HepG2 (cell line): Measurements from ENCODE around the gene CTNND1. TPM values are rescaled to one million over a fixed set of nuclear protein-coding genes. Genes with fewer than 3 reads are reported as not detected.

ENCODE experiments used
- CBX5 ChIP-seq: sonication (generic); formaldehyde crosslinking; IDR thresholded peaks from 2 replicates; pipeline ENCODE4 v1.4.0; 2020; ENCODE audit warnings: missing genetic modification reagents, borderline replicate concordance
- FOXK1 ChIP-seq: sonication (generic); formaldehyde crosslinking; IDR thresholded peaks from 2 replicates; pipeline ENCODE4 v1.4.0; 2020; ENCODE audit warnings: low read depth, missing genetic modification reagents, borderline replicate concordance
- PITX1 ChIP-seq: sonication (generic); formaldehyde crosslinking; IDR thresholded peaks from 2 replicates; pipeline ENCODE4 v1.5.1; 2020; ENCODE audit warnings: mild to moderate bottlenecking, missing genetic modification reagents
- POLR2AphosphoS2 ChIP-seq: IDR thresholded peaks from 2 replicates; pipeline ENCODE4 v1.6.1; 2011; ENCODE audit warnings: low read depth, low read length, improper control_type of control experiment
- REXO4 ChIP-seq: sonication (generic); formaldehyde crosslinking; IDR thresholded peaks from 2 replicates; pipeline ENCODE4 v1.8.0; 2022; ENCODE audit warnings: missing genetic modification reagents, mild to moderate bottlenecking, borderline replicate concordance
- RNF2 ChIP-seq: fragments of 450-650 bp; conservative IDR thresholded peaks from 2 replicates; pipeline ENCODE4 v1.6.1; 2016; ENCODE audit warnings: low read depth
- SIX4 ChIP-seq: sonication (generic); formaldehyde crosslinking; IDR thresholded peaks from 2 replicates; pipeline ENCODE4 v1.4.0; 2020; ENCODE audit warnings: missing genetic modification reagents
- TIGD3 ChIP-seq: sonication (generic); formaldehyde crosslinking; IDR thresholded peaks from 2 replicates; pipeline ENCODE4 v1.5.1; 2020; ENCODE audit warnings: mild to moderate bottlenecking, missing genetic modification reagents, borderline replicate concordance
- ZNF34 ChIP-seq: sonication (generic); formaldehyde crosslinking; IDR thresholded peaks from 2 replicates; pipeline ENCODE4 v1.4.0; 2020; ENCODE audit warnings: mild to moderate bottlenecking, missing genetic modification reagents, borderline replicate concordance
- ZNF513 ChIP-seq: sonication (generic); formaldehyde crosslinking; conservative IDR thresholded peaks from 2 replicates; pipeline ENCODE4 v1.5.0; 2020; ENCODE audit warnings: missing genetic modification reagents
- ZNF556 ChIP-seq: sonication (generic); formaldehyde crosslinking; IDR thresholded peaks from 2 replicates; pipeline ENCODE4 v1.4.0; 2020; ENCODE audit warnings: mild to moderate bottlenecking, missing genetic modification reagents, borderline replicate concordance
- ZNF605 ChIP-seq: sonication (generic); formaldehyde crosslinking; IDR thresholded peaks from 2 replicates; pipeline ENCODE4 v1.8.0; 2022; ENCODE audit warnings: mild to moderate bottlenecking, missing genetic modification reagents
- ZNF775 ChIP-seq: sonication (generic); formaldehyde crosslinking; IDR thresholded peaks from 2 replicates; pipeline ENCODE4 v1.4.0; 2020; ENCODE audit warnings: missing genetic modification reagents, mild to moderate bottlenecking, moderate library complexity, borderline replicate concordance
- polyA plus RNA-seq, 8 experiments: library from polyadenylated mRNA; depleted of rRNA in 3 of 8; stranded (reverse) in 7 of 8; unstranded in 1 of 8; fragments of >200 nt; fragmentation: Illumina TruSeq in 4 of 8; extraction: Trizol in 4 of 8; gene quantifications; 2 replicates each; pipeline versions ENCODE4 v1.2.1 to v1.2.3, GENCODE V29; 2011 to 2016; ENCODE audit warnings: low read depth in 4 of 8, missing spikeins in 1 of 8, mixed read lengths in 1 of 8; ENCODE audit not compliant: insufficient read depth in 1 of 8
- total RNA-seq, 5 experiments: library from RNA; depleted of rRNA; stranded (reverse); fragments of >200 nt; fragmentation: Illumina TruSeq; extraction: Trizol; gene quantifications; 2 replicates each; pipeline ENCODE4 v1.2.3, GENCODE V29; 2016; ENCODE audit warnings: low read depth in 1 of 5
- TF ChIP-seq, protein P1 (sequence below): sonication (generic); formaldehyde crosslinking; IDR thresholded peaks from 2 replicates; pipeline ENCODE4 v1.5.1; 2020; ENCODE audit warnings: missing genetic modification reagents, mild to moderate bottlenecking, borderline replicate concordance
- TF ChIP-seq, protein P2 (sequence below): sonication (generic); formaldehyde crosslinking; IDR thresholded peaks from 2 replicates; pipeline ENCODE4 v1.4.0; 2020; ENCODE audit warnings: missing genetic modification reagents
- TF ChIP-seq, protein P3 (sequence below), 2 experiments: IDR thresholded peaks; 2 replicates each; pipeline ENCODE4 v1.6.1; 2011 to 2012; ENCODE audit warnings: low read length in 2 of 2, borderline replicate concordance in 1 of 2, low read depth in 1 of 2, mild to moderate bottlenecking in 1 of 2, moderate library complexity in 1 of 2

CTNND1 gene
- total and polyA plus RNA-seq, 2 of the 13 experiments (the other 11 are each of a cell fraction or from before 2014, with no cell fraction given): 117 to 128 TPM

DNA sequence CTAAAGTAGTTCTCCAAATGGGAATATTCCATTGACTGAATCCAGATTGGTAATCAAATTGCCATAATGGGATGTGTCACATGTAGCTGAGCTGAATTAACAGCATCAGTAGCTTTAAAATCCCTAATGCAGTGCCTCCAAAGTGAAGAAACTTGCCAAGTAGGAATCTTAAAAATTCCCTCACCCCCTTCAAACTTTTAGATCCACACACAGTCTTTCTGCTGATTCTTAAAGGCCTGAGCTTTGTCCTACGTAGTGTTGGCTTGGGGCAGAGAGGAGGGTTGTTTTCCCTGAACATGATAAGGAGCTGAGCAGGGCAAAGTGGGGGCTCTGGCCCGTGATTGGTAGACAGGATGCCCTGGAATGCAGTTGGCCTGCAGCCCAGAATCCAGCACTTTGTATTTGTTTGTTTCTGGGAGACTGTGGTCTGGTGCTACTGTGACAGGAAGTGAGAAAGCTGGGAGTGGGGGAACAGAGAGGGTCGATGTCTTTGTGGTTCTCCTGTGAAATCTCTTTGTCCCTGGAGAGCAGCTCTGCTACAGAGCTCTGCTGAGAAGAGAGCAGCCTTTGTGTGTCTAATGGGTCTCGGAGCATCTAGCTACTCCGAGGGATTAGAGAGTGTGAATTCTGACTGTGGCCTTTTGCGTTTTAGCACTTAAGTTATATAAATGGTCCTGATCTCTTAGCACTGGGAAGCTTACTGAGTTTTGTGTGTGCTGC lies 16.9 kb downstream of the CTNND1 start (continued):
- TF ChIP-seq, protein P1, sequence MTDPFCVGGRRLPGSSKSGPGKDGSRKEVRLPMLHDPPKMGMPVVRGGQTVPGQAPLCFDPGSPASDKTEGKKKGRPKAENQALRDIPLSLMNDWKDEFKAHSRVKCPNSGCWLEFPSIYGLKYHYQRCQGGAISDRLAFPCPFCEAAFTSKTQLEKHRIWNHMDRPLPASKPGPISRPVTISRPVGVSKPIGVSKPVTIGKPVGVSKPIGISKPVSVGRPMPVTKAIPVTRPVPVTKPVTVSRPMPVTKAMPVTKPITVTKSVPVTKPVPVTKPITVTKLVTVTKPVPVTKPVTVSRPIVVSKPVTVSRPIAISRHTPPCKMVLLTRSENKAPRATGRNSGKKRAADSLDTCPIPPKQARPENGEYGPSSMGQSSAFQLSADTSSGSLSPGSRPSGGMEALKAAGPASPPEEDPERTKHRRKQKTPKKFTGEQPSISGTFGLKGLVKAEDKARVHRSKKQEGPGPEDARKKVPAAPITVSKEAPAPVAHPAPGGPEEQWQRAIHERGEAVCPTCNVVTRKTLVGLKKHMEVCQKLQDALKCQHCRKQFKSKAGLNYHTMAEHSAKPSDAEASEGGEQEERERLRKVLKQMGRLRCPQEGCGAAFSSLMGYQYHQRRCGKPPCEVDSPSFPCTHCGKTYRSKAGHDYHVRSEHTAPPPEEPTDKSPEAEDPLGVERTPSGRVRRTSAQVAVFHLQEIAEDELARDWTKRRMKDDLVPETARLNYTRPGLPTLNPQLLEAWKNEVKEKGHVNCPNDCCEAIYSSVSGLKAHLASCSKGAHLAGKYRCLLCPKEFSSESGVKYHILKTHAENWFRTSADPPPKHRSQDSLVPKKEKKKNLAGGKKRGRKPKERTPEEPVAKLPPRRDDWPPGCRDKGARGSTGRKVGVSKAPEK (CRISPR knock-in tag): no peak
- TF ChIP-seq REXO4 (no peak), ZNF605 (CRISPR knock-in tag) (peak; percentile 45; the same call in 1 of the 2 replicates), FOXK1 (CRISPR knock-in tag) (peak; percentile 79; the same call in 1 of the 2 replicates), ZNF775 (CRISPR knock-in tag) (no peak), ZNF34 (0 out of 2 replicates have a peak, but pooled peaks have one; percentile 30), CBX5 (CRISPR knock-in tag) (peak; percentile 79; the same call in 1 of the 2 replicates), ZNF513 (no peak), ZNF556 (CRISPR knock-in tag) (0 out of 2 replicates have a peak, but pooled peaks have one; percentile 39), TIGD3 (no peak), SIX4 (CRISPR knock-in tag) (peak; percentile 75; the same call in 1 of the 2 replicates), RNF2 (no peak), PITX1 (CRISPR knock-in tag) (peak; percentile 89), POLR2AphosphoS2 (no peak)
- TF ChIP-seq, protein P2, sequence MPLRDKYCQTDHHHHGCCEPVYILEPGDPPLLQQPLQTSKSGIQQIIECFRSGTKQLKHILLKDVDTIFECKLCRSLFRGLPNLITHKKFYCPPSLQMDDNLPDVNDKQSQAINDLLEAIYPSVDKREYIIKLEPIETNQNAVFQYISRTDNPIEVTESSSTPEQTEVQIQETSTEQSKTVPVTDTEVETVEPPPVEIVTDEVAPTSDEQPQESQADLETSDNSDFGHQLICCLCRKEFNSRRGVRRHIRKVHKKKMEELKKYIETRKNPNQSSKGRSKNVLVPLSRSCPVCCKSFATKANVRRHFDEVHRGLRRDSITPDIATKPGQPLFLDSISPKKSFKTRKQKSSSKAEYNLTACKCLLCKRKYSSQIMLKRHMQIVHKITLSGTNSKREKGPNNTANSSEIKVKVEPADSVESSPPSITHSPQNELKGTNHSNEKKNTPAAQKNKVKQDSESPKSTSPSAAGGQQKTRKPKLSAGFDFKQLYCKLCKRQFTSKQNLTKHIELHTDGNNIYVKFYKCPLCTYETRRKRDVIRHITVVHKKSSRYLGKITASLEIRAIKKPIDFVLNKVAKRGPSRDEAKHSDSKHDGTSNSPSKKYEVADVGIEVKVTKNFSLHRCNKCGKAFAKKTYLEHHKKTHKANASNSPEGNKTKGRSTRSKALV (CRISPR knock-in tag): no peak
- TF ChIP-seq, protein P3, sequence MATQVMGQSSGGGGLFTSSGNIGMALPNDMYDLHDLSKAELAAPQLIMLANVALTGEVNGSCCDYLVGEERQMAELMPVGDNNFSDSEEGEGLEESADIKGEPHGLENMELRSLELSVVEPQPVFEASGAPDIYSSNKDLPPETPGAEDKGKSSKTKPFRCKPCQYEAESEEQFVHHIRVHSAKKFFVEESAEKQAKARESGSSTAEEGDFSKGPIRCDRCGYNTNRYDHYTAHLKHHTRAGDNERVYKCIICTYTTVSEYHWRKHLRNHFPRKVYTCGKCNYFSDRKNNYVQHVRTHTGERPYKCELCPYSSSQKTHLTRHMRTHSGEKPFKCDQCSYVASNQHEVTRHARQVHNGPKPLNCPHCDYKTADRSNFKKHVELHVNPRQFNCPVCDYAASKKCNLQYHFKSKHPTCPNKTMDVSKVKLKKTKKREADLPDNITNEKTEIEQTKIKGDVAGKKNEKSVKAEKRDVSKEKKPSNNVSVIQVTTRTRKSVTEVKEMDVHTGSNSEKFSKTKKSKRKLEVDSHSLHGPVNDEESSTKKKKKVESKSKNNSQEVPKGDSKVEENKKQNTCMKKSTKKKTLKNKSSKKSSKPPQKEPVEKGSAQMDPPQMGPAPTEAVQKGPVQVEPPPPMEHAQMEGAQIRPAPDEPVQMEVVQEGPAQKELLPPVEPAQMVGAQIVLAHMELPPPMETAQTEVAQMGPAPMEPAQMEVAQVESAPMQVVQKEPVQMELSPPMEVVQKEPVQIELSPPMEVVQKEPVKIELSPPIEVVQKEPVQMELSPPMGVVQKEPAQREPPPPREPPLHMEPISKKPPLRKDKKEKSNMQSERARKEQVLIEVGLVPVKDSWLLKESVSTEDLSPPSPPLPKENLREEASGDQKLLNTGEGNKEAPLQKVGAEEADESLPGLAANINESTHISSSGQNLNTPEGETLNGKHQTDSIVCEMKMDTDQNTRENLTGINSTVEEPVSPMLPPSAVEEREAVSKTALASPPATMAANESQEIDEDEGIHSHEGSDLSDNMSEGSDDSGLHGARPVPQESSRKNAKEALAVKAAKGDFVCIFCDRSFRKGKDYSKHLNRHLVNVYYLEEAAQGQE (IDR thresholded peaks at IDR 0.05; ENCODE audit: borderline replicate concordance in 1 of 2, low read depth in 1 of 2, low read length in 2 of 2): peak in 1 of 2 experiments; percentile 69; a peak in 1 of 4 replicates
